Fibroblast of skin of right quadriceps (primary cell): ENCODE results near the gene ALB.

Experiments
- DNase-seq: peaks from one replicate; pipeline ENCODE4 v3.0.0-alpha.2; 2013

The ALB gene

GRCh38 chr4:73432169-73433000, 28.3 kb downstream of the ALB start:
- DNase-seq: no peak

GRCh38 chr4:73433140-73433539, 29.1 kb downstream of the ALB start:
- DNase-seq: no peak

GRCh38 chr4:73434311-73434710, 30.2 kb downstream of the ALB start:
- DNase-seq: no peak

GRCh38 chr4:73435984-73436383, 31.9 kb downstream of the ALB start, which contains the start of gene AFP:
TSS of gene AFP (plus strand) at chr4:73436221. CDS start at chr4:73436263, 42 bp downstream.
- DNase-seq: no peak

- DNase-seq: no peak
Observed at GRCh38 chr4:73436674-73437557, 32.8 kb downstream of the ALB start.

- no peak for DNase-seq
Observed at GRCh38 chr4:73437558-73437956, 33.5 kb downstream of the ALB start.

- DNase-seq: no peak
Observed at GRCh38 chr4:73438048-73438447, 34.0 kb downstream of the ALB start.

GRCh38 chr4:73438582-73439215, 34.6 kb downstream of the ALB start:
- DNase-seq: no peak

GRCh38 chr4:73439445-73439844, 35.4 kb downstream of the ALB start:
- no peak for DNase-seq

GRCh38 chr4:73439991-73440390, 35.9 kb downstream of the ALB start:
- DNase-seq: no peak

- no peak for DNase-seq
Observed at GRCh38 chr4:73440653-73441052, 36.6 kb downstream of the ALB start.

GRCh38 chr4:73442275-73442674, 38.2 kb downstream of the ALB start:
- no peak for DNase-seq

- DNase-seq: no peak
Observed at GRCh38 chr4:73443224-73443623, 39.1 kb downstream of the ALB start.

- no peak for DNase-seq
Observed at GRCh38 chr4:73445383-73446335, 41.6 kb downstream of the ALB start.

- peak; percentile 36 for DNase-seq
Observed at GRCh38 chr4:73446336-73446938, 42.4 kb downstream of the ALB start.

GRCh38 chr4:73447671-73448070, 43.6 kb downstream of the ALB start:
- peak; percentile 54 for DNase-seq

GRCh38 chr4:73448448-73449203, 44.5 kb downstream of the ALB start:
- no peak for DNase-seq

GRCh38 chr4:73450398-73451004, 46.4 kb downstream of the ALB start:
- peak; percentile 90 for DNase-seq

GRCh38 chr4:73451404-73451803, 47.3 kb downstream of the ALB start:
- DNase-seq: peak; percentile 14

- no peak for DNase-seq
Observed at GRCh38 chr4:73451981-73452747, 48.1 kb downstream of the ALB start.
